ENCODE measurements around the gene TOPBP1.

TOPBP1 gene

DNA sequence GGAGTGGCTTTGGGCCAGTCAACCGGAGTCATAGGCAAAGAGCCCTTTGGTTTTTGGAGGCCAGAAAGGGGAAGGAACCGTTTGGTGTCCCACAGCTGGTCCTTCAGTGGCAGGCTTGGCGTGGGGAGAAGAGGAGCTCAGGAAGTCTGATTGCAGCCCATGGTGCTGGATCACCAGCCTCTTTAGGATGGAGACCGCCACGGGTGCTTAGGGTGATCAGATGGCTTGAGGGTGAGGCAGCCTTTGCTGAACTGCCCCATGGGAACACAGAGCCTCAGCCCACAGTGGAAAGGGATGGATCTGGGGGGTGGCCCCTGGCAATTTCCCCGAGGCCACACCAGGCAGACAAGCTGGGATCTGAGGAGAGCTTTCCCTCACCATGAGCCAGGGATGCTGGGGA is 38.6 kb upstream of the TOPBP1 start:
- no peak for DNase-seq (ENCODE audit: low read depth, low spot score)
- in situ Hi-C loops (cut with HindIII; ENCODE audit: low sequenced_read_pairs): no loop called here
- TF ChIP-seq, protein P1, sequence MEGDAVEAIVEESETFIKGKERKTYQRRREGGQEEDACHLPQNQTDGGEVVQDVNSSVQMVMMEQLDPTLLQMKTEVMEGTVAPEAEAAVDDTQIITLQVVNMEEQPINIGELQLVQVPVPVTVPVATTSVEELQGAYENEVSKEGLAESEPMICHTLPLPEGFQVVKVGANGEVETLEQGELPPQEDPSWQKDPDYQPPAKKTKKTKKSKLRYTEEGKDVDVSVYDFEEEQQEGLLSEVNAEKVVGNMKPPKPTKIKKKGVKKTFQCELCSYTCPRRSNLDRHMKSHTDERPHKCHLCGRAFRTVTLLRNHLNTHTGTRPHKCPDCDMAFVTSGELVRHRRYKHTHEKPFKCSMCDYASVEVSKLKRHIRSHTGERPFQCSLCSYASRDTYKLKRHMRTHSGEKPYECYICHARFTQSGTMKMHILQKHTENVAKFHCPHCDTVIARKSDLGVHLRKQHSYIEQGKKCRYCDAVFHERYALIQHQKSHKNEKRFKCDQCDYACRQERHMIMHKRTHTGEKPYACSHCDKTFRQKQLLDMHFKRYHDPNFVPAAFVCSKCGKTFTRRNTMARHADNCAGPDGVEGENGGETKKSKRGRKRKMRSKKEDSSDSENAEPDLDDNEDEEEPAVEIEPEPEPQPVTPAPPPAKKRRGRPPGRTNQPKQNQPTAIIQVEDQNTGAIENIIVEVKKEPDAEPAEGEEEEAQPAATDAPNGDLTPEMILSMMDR (IDR thresholded peaks at IDR 0.05; ENCODE audit: low read depth, low read length): no peak
- H3K4me3 ChIP-seq (ENCODE audit: low read depth, low read length): no peak overlapping the region

DNA sequence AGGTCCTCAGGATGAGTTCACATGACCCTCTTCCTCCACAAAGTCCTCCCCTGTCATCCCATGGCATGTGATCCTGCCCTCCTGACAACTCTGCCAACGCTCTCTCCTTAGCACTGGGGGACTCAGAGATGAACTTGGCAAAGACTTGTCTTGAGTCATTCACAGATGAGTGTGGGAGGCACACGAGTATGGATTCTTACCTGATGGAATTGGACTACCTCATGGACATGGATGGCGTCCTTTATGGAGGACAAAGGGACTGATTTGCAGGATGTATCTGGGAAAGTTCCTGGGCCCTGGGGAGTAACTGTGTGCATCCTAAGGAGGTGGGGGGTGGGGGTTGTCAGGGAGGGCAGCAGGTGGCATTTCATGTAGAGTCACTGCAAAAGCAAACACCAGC is 38.2 kb upstream of the TOPBP1 start:
- TF ChIP-seq, protein P1 (IDR thresholded peaks at IDR 0.05; ENCODE audit: low read depth, low read length): no peak
- no peak overlapping the region for H3K4me3 ChIP-seq (ENCODE audit: low read depth, low read length)
- no peak for DNase-seq (ENCODE audit: low read depth, low spot score)
- in situ Hi-C loops (cut with HindIII; ENCODE audit: low sequenced_read_pairs): no loop called here

DNA sequence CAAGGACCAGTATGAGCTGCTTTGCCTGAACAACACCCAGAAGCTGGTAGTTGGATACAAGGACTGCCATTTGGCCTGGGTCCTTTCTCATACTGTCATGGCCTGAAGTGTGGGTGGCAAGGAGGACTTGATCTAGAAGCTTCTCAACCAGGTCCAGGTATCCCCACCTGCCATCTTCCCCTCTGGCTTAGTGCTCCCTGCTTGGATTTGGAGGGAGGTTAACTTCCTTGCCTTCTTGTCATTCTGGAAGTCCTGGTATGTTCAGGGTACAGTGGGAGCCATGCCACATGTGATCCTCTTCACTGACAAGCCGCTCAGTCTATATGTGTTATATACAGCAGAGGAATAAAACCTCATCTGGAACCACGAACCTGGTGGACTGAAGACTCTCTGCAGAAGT is 37.7 kb upstream of the TOPBP1 start:
- TF ChIP-seq, protein P1 (IDR thresholded peaks at IDR 0.05; ENCODE audit: low read depth, low read length): no peak
- in situ Hi-C loops (cut with HindIII; ENCODE audit: low sequenced_read_pairs): no loop called here

DNA sequence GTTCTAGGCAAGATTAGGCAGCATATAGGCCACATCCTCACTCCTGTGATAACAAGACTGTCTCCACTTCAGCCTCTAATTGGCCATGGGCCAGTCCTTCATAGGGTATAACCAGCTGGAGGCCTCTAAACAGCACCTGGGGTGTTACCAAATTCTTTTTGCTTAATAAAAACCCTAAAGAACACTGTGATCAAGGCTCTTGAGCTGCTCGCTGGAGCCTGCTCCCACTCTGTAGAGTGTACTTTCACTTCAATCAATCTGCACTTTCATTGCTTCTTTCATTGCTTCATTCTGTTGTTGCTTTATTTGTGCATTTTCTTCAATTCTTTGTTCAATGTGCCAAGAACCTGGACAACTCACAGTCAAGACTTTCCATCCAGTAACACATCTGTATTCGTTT is 36.2 kb upstream of the TOPBP1 start:
- DNase-seq (ENCODE audit: low read depth, low spot score): no peak
- in situ Hi-C loops (cut with HindIII; ENCODE audit: low sequenced_read_pairs): no loop called here
- TF ChIP-seq, protein P1 (IDR thresholded peaks at IDR 0.05; ENCODE audit: low read depth, low read length): no peak
- no peak overlapping the region for H3K4me3 ChIP-seq (ENCODE audit: low read depth, low read length)

More for the DNA sequence above, 37.7 kb upstream of the TOPBP1 start:
- no peak overlapping the region for H3K4me3 ChIP-seq (ENCODE audit: low read depth, low read length)
- DNase-seq (ENCODE audit: low read depth, low spot score): no peak

DNA sequence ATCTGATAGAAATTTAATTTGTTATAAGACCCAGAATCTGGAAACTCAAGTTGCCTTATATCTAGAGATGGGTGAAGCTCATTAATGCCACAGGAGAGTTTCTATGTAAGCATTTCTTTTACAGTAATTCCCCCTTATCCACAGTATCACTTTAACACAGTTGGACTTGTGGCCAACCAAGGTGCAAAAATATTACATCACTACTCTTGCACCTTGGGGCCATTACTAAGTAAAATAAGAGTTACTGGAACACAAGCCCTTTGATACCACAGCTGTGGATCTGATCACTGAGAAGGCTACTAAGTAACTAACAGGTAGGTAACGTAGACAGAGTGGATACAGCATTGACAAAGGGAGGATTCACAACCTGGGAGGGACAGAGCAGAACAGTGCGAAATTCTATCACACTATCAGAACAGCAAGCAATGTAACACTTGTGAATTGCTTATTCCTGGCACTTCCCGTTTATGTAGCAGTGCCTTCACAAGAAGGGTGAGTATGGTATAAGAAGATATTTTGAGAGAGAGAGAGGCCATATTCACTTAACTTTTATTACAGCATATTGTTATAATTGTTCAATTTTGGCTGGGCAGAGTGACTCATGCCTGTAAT is 33.9 kb upstream of the TOPBP1 start:
- no peak overlapping the region for H3K4me3 ChIP-seq (ENCODE audit: low read depth, low read length)
- in situ Hi-C loops (cut with HindIII; ENCODE audit: low sequenced_read_pairs): no loop called here
- DNase-seq (ENCODE audit: low read depth, low spot score): no peak
- TF ChIP-seq, protein P1 (IDR thresholded peaks at IDR 0.05; ENCODE audit: low read depth, low read length): no peak

DNA sequence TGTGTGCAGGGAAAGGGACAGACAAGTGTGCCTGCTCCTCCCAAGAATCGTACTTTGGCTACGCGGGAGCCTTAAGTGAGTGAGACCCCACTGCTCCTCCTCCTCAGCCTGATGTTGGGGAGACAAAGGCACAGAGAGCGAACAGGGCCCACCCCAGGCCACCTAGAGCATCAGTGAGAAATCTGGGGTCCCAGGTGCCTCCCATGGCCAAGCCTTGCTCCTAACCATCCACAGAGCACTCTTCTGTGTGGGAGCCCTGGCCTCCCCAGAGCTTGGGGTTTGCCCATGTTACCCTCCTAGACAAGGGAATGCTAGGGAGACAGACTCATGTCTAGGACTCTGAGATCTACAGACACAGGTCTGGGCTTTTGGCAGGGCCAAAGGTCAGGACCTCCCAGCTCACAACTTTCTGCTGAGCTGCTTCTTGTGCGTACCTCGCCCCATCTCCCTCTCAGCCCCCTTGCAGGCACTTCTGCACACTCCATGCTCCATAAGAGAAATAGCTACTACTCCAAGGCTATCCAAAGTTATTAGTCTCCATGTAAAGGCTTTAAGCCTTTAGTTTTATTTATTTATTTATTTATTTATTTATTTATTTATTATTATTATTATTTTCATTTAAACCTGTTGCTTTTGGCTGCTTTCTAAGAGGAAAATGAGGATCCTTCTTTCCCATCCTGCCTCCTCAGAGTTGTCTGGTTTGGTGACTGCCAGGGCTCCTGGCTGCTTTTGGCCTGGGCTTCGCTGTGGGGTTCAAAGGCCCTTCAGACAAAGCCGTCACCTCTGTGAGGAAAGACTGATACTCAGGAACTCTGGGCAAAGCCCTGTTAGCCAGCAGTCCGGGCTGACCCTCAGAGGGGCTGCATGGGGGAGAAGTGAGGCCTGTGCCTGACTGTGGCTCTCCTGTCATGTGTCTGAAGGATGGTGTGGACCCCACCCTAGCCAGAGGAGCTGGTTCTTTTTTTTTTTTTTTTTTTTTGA is 32.8 kb upstream of the TOPBP1 start:
- in situ Hi-C loops (cut with HindIII; ENCODE audit: low sequenced_read_pairs): no loop called here
- H3K4me3 ChIP-seq (ENCODE audit: low read depth, low read length): no peak overlapping the region
- DNase-seq (ENCODE audit: low read depth, low spot score): no peak
- TF ChIP-seq, protein P1 (IDR thresholded peaks at IDR 0.05; ENCODE audit: low read depth, low read length): no peak

Measured in astrocyte of the spinal cord (primary cell).